ENCODE measurements around the gene TESK2. TPM values are rescaled to one million over a fixed set of nuclear protein-coding genes. Genes with fewer than 3 reads are reported as not detected.

TESK2 gene
- total and polyA plus RNA-seq, 2 donors from 2014 or later: 1.6 to 2.7 TPM

GRCh38 chr1:45322486-45323040 lies 168.4 kb downstream of the TESK2 start:
- intact Hi-C loops (cut with DNase I): no loop called here

GRCh38 chr1:45321444-45321843 lies 169.5 kb downstream of the TESK2 start:
- H3K27ac ChIP-seq (ENCODE audit: low read depth in 2 of 2, low read length in 2 of 2): no peak overlapping the region
- H3K4me1 ChIP-seq (ENCODE audit: control insufficient read depth in 2 of 3, insufficient read depth in 2 of 3, low read depth in 1 of 3, low read length in 3 of 3): no peaks in the 10 kb centered on the region
- no peaks in the 10 kb centered on the region for H3K36me3 ChIP-seq (ENCODE audit: control insufficient read depth in 2 of 3, insufficient read depth in 3 of 3, low read length in 3 of 3)
- FAIRE-seq (no peak), DNase-seq (no peak)
- no peak overlapping the region for H3K4me3 ChIP-seq (ENCODE audit: low read length in 3 of 3)
- no peak for TF ChIP-seq CTCF (IDR thresholded peaks at IDR 0.05; ENCODE audit: borderline replicate concordance, extremely low read depth, insufficient read depth)
- no peaks in the 10 kb centered on the region for H3K27me3 ChIP-seq (ENCODE audit: control insufficient read depth, insufficient read depth, low read length)
- no peaks in the 10 kb centered on the region for H3K9me3 ChIP-seq (ENCODE audit: control insufficient read depth in 2 of 3, insufficient read depth in 1 of 3, low read length in 3 of 3)
- intact Hi-C loops (cut with DNase I): no loop called here
- H3K9ac ChIP-seq (ENCODE audit: low read length in 3 of 3): no peak overlapping the region

More at GRCh38 chr1:45322486-45323040, 168.4 kb downstream of the TESK2 start:
- Histone ChIP-seq H3K4me3 (ENCODE audit: low read length in 3 of 3) (no peak overlapping the region), H3K9me3 (ENCODE audit: control insufficient read depth in 2 of 3, insufficient read depth in 1 of 3, low read length in 3 of 3) (no peaks in the 10 kb centered on the region), H3K27ac (ENCODE audit: low read depth in 2 of 2, low read length in 2 of 2) (no peak overlapping the region), H3K9ac (ENCODE audit: low read length in 3 of 3) (no peak overlapping the region), H3K36me3 (ENCODE audit: control insufficient read depth in 2 of 3, insufficient read depth in 3 of 3, low read length in 3 of 3) (no peaks in the 10 kb centered on the region), H3K27me3 (ENCODE audit: control insufficient read depth, insufficient read depth, low read length) (no peaks in the 10 kb centered on the region), H3K4me1 (ENCODE audit: control insufficient read depth in 2 of 3, insufficient read depth in 2 of 3, low read depth in 1 of 3, low read length in 3 of 3) (peaks cover 0 to 9% (median 0%) of the 10 kb centered on the region in 3 donors)
- no peak for DNase-seq
- FAIRE-seq: no peak
- no peak for TF ChIP-seq CTCF (IDR thresholded peaks at IDR 0.05; ENCODE audit: borderline replicate concordance, extremely low read depth, insufficient read depth)

- intact Hi-C loops (cut with DNase I): no loop called here
- Histone ChIP-seq H3K9me3 (ENCODE audit: control insufficient read depth in 2 of 3, insufficient read depth in 1 of 3, low read length in 3 of 3) (no peaks in the 10 kb centered on the region), H3K4me1 (ENCODE audit: control insufficient read depth in 2 of 3, insufficient read depth in 2 of 3, low read depth in 1 of 3, low read length in 3 of 3) (no peaks in the 10 kb centered on the region), H3K27ac (ENCODE audit: low read depth in 2 of 2, low read length in 2 of 2) (no peak overlapping the region), H3K27me3 (ENCODE audit: control insufficient read depth, insufficient read depth, low read length) (no peaks in the 10 kb centered on the region), H3K9ac (ENCODE audit: low read length in 3 of 3) (no peak overlapping the region), H3K4me3 (ENCODE audit: low read length in 3 of 3) (no peak overlapping the region), H3K36me3 (ENCODE audit: control insufficient read depth in 2 of 3, insufficient read depth in 3 of 3, low read length in 3 of 3) (no peaks in the 10 kb centered on the region)
- TF ChIP-seq CTCF (IDR thresholded peaks at IDR 0.05; ENCODE audit: borderline replicate concordance, extremely low read depth, insufficient read depth): no peak
- DNase-seq (no peak), FAIRE-seq (no peak)
These were observed 171.2 kb downstream of the TESK2 start for GRCh38 chr1:45319761-45320160.

GRCh38 chr1:45317166-45317565 lies 173.8 kb downstream of the TESK2 start:
- no peaks in the 10 kb centered on the region for H3K36me3 ChIP-seq (ENCODE audit: control insufficient read depth in 2 of 3, insufficient read depth in 3 of 3, low read length in 3 of 3)
- no peaks in the 10 kb centered on the region for H3K27me3 ChIP-seq (ENCODE audit: control insufficient read depth, insufficient read depth, low read length)
- no peaks in the 10 kb centered on the region for H3K9me3 ChIP-seq (ENCODE audit: control insufficient read depth in 2 of 3, insufficient read depth in 1 of 3, low read length in 3 of 3)
- no peak overlapping the region for H3K4me3 ChIP-seq (ENCODE audit: low read length in 3 of 3)
- intact Hi-C loops (cut with DNase I): no loop called here
- FAIRE-seq (no peak), DNase-seq (peak in 3 of 5 donors; percentile 37 to 62 (median 50))
- no peak overlapping the region for H3K27ac ChIP-seq (ENCODE audit: low read depth in 2 of 2, low read length in 2 of 2)
- H3K4me1 ChIP-seq (ENCODE audit: control insufficient read depth in 2 of 3, insufficient read depth in 2 of 3, low read depth in 1 of 3, low read length in 3 of 3): no peaks in the 10 kb centered on the region
- no peak overlapping the region for H3K9ac ChIP-seq (ENCODE audit: low read length in 3 of 3)
- no peak for TF ChIP-seq CTCF (IDR thresholded peaks at IDR 0.05; ENCODE audit: borderline replicate concordance, extremely low read depth, insufficient read depth)
